Stimulated activated CD4-positive, alpha-beta T cell treated with anti-CD3 and anti-CD28 coated beads, Interleukin-2, amount 100 ng/mL, for 24 hours (primary cell): Measurements from ENCODE around the gene BRAT1.

Source experiments
- DNase-seq, 2 donors: peaks; one replicate each; pipeline ENCODE4 v3.0.0-alpha.2; 2020

BRAT1 gene

DNA sequence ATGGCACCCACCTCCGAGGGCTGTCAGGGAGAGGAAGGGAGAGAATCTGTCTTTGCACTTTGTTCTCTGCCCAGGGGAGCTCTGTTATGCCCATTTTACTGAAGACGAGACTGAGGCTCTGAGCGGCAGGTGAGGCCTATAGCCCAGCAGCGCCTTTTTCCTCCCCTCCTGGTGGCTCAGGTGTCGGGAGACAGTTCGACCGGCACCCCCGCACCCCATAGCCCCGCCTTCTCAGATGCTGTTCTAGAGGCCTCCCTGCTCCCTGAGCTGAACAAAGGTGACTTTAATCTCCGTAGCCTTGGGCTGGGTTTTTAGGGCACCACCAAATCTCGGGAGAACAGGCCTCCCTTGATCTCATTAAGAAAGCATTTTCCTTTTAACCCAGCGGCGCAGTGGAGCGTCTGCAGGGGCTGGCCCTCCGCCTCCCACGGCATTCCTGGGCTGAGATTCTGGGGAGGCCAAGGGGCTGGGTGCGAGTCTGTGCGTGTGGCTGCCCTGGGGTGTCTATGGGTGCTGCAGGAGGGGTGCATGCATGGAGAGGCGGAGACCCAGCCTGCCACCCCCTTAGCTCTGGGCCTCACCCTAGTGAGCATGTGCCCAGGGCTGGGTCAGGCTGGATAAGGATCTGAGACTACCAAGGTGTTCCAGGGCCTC, 32.4 kb downstream of the BRAT1 start:
- DNase-seq = peak; percentile 48 to 51

DNA sequence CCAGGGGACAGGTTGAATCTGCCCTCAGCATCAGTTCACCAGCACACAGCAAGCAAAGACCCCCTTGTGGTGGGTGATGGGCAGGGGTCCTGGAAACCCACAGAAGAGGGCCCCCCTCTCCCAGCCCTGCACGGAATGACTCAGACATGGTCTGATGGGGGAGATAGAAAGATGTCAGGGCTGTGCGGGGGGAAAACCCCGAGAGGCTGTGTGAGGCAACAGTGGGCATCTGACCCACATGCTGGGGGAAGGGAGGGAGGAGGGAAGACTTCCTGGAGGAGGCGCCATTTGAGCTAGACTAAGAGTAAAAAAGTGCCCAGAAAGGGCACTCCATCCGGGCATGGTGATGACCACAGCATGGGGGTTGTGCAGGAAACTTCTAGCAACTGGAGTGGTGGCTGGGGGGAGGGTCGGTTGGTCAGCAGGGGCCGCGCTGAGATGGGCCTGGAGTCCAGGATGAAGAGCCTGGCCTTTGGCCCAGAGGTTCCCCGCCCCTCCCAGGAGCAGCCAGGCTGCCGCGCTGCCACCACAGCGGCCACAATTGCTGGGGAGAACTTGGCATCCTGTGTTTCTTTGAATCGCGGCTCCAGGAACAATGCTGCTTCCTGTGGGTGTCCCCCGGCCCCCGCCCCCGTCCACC, 33.3 kb downstream of the BRAT1 start:
- DNase-seq = peak; percentile 72 to 74

DNA sequence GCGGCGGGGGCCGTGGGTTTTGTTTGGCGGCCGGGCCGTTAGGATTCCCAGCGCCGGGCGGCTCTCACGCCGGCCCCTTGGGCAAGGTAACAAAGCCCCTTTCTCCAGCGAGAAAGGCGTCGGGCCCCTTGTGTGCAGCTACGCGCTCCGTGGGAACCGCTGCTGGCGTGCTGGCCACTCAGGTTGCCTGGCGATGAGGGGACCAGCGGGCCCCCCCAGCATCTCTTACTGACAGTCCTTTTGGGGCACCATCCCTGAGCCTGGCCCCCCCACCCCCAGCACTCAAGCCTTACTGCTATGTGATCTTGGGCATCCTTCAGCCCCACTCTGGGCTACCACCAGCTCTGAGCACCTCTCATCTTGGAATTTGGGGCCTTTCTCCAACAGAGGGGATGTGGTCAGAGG, 34.0 kb downstream of the BRAT1 start:
- no peak for DNase-seq

DNA sequence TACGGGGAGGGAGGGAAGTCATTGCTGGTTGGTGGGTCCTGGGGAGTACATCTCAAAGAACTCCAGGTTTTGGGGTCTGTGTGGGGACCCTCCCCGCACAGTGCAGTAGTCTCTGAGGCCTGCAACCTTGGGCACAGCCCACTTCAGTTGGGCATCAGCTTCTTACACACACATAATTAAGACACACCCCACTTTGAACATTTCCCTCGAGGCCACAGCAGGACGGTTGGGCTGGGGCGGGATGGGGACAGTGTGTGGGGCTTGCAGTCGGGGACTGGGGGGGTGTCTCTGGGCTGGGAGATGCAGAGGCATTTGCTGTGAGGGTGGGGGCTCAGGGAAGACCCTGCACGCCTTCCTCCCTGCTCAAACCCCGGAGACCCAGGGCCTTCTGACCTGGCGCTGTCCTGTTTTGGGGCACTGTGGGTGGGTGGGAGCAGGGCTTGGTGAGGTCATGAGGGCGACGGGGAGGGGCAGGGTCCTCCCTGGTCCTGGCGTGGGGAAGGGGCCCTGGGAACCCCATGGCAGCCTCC, 34.5 kb downstream of the BRAT1 start:
- no peak for DNase-seq

DNA sequence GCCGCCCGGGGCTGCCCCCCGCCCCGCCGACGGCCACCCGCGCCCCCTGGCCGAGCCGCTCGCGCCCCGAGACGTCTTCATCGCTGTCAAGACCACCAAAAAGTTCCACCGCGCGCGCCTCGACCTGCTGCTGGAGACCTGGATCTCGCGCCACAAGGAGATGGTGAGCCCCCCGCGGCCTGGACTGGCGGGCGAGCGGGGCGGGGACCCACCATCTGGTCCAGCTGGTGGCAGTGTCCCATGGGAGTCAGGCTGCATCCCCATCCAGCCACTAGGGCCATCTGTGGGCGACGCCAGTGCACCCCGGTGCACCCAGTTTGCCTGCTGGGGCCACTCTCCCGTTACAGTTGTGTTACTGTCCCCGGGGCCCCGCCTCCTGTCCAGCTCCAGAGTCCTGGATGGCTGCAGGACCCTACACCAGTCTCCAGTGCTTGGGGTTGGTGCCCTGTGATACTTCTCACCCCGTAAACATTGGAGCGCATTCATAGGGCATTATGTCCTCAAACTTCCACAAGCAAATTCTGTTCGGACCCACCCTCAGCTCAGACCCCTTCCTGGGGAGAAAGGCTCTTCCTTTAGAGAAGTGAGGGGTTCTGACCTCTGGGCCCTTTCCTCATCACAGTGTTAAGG, 35.1 kb downstream of the BRAT1 start:
- peak in 1 of 2 donors; percentile 51 for DNase-seq

DNA sequence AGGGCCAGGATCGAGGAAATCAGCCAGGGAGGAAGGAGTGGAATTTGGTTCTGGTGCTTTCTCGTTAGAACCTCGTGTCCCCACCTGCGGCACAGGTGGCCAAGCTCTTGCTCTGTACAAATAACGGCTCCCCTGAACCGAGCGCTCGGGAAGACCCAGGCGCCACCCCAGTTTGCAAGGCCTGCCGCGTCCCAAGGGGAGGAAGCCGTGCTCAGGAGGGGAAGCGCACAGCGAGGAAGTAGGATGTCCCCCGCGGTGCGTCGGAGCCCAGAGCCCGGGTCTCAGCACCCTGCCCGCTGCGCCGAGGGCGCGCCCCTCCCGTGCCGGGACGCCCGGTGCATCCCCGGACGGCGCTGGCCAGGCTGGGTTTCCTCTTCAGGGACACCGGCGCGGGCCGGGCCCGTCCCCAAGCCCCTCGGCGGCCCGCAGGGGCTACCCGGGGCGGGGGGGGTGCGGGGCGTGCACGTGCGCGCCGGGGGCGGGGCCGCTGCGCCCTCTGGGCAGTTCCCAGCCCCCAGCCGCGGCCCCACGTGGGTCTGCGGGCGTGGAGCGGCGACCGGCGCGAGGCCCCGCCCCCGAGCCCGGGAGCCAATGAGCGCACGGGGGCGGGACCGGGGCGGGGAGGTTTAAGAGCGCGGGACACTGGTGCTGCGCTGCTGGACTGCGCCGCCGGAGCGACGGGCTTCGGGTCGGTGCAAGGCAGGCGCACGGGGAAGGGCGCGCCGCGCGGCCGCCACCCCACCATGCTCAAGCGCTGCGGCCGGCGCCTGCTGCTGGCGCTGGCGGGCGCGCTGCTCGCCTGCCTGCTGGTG, 36.0 kb downstream of the BRAT1 start, which contains the start of gene LFNG:
Gene LFNG (plus strand): TSS at position 656 of the 812 bp plus-strand sequence. CDS start 88 bp downstream, at position 744.
- peak; percentile 83 to 90 for DNase-seq

DNA sequence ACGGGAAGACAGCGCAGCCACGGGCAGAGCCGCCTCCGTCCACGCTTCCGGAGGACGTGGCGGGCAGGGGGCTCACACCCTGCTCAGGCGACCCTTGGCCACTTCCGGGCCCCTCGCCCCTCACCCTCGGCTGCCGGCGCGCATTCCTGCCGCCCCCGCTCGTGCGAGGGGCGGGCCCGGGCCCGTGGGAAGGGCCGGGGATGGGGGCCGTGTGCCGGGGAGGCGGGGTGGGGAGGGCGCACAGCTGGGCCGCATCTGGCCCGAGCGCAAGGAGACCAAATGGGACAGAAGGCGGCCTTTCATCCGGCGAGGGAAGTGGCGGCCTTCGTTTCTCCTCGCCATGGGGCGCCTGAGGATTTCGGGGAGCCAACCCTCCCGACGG, 36.6 kb downstream of the BRAT1 start:
- DNase-seq = no peak

DNA sequence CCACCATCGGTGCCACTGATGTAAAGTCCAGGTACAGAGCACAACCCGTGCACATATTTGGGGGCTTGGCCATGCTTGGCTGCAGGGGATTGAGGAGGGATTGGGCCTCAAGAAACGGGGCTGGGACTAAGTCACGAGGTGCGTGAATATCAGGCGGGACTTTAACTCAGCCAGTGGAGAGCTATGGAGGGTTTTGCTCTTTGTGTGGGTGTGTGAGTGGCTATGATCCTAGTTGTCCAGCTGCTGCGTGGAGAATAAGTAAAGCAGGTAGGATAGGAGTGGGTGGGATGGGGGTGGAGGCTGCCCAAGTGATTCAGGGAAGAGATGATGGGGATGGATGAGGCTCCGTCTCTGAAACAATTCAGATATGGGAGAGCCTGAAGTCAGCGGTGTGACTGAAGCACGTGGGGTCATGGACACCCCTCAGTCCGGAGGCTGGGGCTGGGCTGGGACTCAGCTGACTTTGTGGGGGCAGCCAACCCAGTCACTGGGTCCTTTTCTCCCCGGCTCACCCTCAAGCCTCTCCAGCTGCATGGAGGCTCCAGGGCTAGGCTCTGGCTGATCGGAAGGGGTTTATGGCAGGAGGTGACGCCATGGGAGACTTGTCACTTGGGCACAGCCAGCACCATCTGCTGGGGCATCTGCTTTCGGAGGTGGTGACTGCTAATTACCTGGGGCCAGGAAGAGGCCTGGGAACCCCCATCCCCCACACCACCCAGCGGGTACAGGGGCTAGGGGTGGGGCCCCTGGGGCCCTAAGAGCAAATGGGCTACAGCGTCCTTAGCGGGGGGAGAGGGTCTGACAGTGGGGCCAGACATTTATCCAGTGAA, 37.4 kb downstream of the BRAT1 start:
- DNase-seq = no peak

DNA sequence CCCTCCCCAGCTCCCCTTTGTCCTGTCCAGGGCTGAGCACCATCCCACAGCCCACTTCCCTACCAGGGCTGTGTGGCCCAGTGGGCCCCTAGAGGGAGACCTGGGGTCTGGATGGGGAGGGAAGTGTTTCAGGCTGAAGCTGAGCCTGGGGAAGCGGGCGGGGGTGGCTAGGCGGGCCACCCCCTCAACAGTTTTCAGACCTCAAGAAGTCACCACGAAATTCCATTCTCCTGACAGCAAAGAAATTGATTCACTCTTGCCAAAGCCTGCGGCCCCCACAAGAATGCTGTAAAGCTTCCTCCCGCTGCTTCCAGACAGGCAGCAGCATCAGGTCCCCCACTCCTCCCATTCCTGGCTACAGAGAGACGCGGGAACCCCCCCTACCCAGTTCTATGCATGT, 38.3 kb downstream of the BRAT1 start:
- DNase-seq = no peak

DNA sequence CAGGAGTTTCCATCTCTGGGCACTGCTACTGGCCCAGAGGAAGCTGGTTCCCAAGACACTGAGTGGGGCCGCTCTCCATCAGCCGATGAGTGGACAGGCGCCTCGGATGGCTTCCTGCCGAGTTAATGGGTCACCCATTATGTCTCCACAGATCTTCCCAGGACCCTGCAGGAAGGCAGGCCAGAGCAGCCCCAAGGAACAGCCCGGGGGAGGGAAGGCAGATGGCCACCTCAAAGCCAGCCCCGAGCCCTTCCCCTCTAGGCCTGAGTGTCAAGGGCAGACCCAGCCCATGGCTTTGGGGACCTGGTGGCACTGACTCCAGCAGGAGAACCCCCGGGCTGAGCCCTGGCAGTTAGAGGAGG, 39.1 kb downstream of the BRAT1 start:
- no peak for DNase-seq

DNA sequence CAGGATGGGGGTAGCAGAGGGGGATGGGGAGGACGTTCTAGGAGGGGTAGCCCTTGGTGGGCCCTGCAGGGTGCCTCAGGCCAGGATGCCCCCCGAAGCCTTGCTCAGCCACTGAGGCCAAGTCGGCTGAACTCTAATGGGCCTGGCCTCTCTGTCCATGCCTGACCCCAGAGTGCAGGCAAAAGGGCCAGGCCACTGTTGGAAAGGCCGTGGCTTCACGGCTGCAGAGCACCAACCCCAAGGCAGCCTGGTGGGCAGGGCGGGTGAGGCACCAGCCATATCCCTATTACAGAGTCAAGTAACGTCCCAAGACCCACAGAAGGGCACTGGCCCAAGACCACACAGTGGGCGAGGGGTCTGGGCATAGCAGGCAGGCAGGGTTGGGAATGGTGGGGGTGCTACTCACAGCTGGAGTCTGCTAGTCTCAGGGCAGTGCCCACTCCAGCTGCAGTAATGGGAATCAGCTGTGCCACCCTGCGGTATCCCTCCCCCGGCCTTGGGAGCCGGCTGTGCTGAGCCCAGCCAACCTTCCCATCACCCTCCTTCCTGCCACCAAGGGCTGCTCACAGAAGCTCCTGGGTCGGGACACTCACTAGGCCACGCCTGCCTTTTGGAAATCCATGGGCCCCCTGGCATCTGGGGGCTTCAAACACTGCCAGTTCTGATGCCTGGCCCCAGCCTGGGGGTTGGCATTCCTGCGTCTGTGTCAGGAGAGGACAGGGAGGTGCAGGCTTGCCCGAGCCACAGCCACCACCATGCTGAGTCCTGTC, 39.7 kb downstream of the BRAT1 start:
- DNase-seq = no peak

DNA sequence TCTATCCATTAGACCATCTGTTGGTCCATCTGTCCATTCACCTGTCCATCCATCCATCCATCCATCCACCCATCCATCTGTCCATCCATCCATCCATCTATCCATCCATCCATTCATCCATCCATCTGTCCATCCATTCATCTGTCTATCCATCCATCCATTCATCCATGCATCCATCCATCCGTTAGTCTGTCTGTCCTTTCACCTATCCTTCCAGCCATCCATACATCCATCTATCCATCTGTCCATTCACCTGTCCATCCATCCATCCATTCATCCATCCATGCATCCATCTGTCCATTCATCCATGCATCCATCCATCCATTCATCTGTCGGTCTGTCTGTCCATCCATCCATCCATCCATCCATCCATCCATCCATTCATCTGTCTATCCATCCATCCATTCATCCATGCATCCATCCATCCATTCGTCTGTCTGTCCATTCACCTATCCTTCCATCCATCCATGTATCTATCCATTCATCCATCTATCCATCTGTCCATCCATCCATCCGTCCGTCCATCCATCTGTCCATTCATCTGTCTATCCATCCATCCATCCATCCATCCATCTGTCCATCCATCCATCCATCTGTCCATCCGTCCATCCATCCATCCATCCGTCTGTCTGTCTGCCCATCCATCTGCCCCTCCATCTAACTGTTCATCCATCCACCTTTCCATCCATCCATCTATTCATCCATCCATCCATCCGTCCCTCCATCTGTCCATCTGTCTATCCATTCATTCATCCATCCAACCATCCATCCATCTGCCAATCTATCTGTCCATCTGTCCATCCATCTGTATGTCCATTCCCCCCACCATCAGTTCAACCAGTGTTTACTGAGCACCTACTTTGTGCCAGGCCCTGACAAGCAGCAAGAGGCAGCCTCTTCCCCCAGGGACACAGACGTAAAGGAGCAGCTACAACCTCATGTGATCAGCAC, 40.6 kb downstream of the BRAT1 start:
- no peak for DNase-seq

DNA sequence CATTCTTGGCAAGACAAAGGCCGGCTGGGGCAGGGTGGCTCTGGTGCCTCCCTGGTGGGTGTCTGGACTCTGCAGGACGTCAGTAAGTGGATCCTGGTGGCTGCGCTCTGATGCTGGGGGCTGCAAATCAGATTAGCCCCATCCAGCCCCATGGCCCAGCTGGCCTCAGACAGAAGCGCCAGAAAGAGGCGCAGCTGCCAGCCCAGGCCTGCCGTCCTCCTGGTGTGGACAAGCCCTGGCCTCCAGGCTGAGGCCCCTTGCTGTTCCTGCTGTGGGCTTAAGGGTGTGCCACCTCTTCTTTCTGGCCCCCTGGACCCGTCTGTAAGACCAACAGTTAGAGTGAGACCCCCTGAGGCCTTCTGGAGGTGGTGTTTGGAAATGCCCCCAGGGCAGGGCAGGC, 41.6 kb downstream of the BRAT1 start:
- no peak for DNase-seq

DNA sequence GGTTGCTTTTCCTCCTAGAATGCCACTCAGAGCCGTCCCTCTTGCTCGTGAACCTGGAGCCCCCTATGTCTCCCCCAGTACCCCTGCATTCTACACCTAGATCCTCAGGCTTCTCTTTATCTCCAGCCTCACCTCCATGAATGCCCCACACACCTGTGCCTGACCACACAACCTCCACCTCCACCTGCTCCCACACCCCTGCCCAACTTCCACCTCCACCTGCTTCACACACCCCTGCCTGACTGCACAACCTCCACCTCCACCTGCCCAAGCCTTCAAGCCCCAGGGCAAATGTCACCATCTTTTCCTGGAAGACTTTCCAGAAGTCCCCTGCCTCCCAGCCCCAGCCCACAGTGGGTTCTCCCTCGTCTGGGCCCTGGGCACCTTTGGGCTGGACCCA, 42.6 kb downstream of the BRAT1 start:
- DNase-seq = no peak

DNA sequence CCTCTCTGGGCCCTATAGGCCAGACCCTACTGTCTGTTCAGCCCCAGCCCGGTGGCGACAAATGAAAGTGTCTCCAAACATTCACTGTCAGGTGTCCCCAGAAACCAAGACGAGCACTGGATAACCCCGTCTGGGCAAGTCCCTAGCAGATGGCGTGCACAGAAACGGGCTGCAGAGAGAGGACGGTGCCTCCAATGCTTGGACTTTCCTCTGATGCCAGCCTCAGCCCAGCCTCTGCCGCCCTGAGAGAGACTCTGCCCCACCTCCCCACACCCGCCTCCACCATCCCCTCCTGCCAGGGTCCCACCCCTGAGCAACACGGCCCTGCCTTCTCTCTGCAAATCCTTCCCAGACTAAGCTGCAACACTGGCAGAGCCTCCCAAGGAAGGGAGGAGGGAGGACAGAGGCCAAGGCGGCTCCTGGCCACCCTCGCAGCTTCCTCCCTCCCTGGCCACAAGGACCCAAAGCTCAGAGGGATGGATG, 43.1 kb downstream of the BRAT1 start:
- DNase-seq = no peak

DNA sequence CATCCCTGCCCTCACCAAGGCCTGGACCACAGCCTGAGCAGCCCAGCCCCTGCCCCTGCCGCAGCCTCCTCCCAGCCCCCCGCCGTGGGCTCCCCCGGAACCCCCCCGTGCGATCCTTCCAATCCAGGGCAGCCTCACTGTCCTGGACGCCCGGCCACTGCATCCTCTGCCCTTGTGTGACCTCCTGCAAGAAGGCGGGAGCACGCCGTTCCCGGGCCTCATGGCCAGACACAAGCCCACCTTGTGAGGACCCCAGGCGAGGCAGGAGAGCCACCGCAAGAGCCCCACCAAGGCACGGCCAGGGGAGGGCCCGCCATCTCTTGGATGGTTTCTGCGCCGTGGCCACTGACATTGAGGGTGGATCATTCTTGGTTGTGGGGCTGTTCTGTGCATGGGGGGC, 43.6 kb downstream of the BRAT1 start:
- DNase-seq = no peak

DNA sequence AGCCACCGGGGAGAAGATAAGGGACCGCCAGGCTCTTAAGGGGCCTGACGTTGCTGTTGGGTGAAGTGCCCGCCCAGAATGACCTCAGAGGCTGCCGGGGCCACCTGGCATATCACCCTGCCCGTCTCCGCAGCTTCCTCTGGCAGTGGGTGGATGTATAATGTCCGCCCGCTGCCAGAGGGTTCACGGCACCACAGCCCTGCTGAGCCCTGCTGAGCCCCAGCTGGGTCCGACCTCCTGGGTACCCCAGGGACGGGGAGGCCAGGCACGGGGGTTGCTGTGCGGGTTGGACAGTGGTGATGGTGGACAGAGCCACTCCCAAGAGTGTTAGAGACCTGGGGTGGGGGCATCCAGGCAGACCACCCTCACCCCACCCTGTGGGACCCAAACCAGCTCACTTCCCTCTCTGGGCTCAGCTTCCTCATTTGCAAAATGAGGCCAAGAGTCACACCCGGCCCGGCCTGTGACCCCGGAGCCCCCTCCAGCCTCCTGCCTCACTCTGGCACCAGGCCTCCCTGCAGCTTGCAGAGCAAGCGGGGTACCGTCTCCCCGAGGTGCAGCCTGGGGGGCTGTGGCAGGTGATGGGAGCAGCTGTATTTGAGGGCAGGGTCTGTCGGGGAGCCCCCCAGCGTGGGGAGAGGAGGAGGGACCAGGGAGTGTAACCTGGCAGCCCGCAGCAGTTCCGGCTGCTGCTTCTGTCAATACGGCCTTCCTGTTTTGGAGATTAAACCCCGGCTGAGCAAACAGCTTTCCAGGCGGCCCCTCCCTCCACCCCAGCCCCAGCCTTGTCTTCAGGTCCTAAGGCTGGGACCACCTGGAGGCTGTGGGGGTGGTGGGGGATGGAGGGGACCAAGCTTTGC, 44.2 kb downstream of the BRAT1 start:
- DNase-seq = peak; percentile 56 to 61

DNA sequence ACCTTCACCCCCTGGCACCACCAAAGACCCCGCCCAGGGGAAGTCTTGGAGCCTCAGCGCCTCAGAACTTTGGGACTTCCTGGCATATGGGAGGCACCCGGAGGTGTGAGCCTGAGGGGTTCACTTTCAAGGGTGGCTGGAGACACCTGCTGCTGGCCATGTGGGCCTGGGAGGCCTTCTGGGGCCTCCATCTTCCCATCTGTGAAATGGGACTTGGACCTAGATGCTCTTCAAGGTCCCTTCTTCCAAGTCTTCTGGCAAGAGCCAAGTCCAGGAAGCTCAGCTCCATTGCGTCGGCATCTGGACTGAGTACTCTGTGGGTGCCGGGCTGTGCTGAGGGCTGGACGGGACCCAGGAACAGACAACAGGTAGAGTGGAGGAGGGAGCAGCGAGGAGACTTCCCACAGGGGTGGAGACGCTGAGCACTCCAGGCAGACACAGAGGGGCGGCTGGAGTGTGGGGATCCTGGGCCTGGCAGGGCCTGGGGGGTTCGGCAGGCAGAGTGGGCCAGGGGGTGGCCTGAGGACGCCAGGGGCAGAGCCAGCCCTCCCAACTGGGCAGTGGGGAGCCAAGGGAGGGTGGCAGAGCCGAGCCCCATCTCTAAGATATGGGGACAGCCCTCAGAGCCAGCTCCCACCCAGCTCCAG, 45.1 kb downstream of the BRAT1 start:
- DNase-seq = no peak
